Measurements from ENCODE around the gene BTG2.
"Not testable (repeated sequence)": the region's sequence is repeated elsewhere in the genome, so short reads cannot be mapped to it uniquely, and the experiment has no call there.

The BTG2 gene

GRCh38 chr1:203296460-203297073, 8.8 kb upstream of the BTG2 start:
- DNase-seq = no peak

- peak; percentile 37 for DNase-seq
Measured at GRCh38 chr1:203299169-203299568, 6.2 kb upstream of the BTG2 start.

GRCh38 chr1:203299719-203300429, 5.4 kb upstream of the BTG2 start:
- DNase-seq = not testable (repeated sequence)

GRCh38 chr1:203300441-203301330, 4.6 kb upstream of the BTG2 start:
- no peak for DNase-seq

- no peak for DNase-seq
Measured at GRCh38 chr1:203301331-203301668, 4.0 kb upstream of the BTG2 start.

GRCh38 chr1:203302456-203302855, 2.9 kb upstream of the BTG2 start:
- DNase-seq = no peak

- no peak for DNase-seq
Measured at GRCh38 chr1:203302894-203303293, 2.4 kb upstream of the BTG2 start.

- no peak for DNase-seq
Measured at GRCh38 chr1:203304391-203304918, 864 bp upstream of the BTG2 start.

- DNase-seq = no peak
Measured at GRCh38 chr1:203305809-203306088, 430 bp downstream of the BTG2 start.

- DNase-seq = peak; percentile 85
Measured at GRCh38 chr1:203306089-203306964, 1.0 kb downstream of the BTG2 start.

- no peak for DNase-seq
Measured at GRCh38 chr1:203306965-203307541, 1.7 kb downstream of the BTG2 start.

GRCh38 chr1:203307641-203308126, 2.4 kb downstream of the BTG2 start:
- DNase-seq = no peak

GRCh38 chr1:203308328-203308922, 3.1 kb downstream of the BTG2 start:
- no peak for DNase-seq

GRCh38 chr1:203308923-203309331, 3.6 kb downstream of the BTG2 start:
- no peak for DNase-seq

GRCh38 chr1:203311368-203312301, 6.3 kb downstream of the BTG2 start:
- no peak for DNase-seq

- DNase-seq = not testable (repeated sequence)
Measured at GRCh38 chr1:203314025-203314759, 8.9 kb downstream of the BTG2 start.

GRCh38 chr1:203316626-203317093, 11.3 kb downstream of the BTG2 start:
- DNase-seq = no peak

- no peak for DNase-seq
Measured at GRCh38 chr1:203317429-203318228, 12.3 kb downstream of the BTG2 start.

GRCh38 chr1:203318229-203318517, 12.9 kb downstream of the BTG2 start:
- no peak for DNase-seq

All from NCI-H1105 (cell line).